Ramos (cell line): ENCODE results near the gene XRCC4.

Source experiments
- in situ Hi-C: fragments of 300-500 bp; cut with MboI; formaldehyde crosslinking; loops from one replicate; pipeline ENCODE4 v1.14.3; 2022; ENCODE audit warnings: low sequenced_read_pairs; ENCODE audit not compliant: unreplicated experiment

Gene XRCC4

DNA sequence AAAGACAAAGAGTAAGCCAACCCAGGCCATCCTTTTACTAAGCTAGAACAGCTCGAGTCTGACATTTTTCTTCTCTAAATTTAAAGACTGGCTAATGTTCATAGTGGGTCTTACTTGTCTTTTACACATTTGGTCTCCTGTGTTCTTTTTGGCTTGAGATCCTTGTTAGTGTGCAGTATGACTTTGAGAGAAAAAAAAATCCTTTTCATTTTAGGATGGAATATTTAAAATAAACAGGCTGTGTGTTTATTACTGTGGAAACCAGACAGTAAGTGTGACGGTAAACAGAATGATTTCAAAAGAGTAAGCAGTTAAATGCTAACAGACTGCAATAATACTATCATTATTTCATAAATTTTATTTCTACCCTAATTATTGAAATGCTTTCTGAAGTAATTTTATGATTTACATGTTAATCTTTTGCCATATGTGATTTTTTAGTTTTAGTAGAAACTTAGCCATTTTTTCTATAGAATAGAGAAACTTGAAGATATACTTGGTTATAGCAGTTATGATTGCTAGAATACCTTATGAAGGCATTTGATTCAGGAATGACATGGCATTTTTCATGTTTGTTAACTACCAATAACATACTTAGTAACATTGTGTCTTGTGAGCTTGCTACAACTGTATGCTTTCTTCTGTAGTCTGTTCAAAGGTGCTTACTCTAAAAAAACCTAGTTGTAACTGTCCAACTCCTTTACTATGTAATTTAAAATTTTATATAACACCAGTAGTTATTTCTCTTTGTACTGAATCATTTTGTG, 92.4 kb downstream of the XRCC4 start:
- in situ Hi-C loops: no loop called here

- in situ Hi-C loops: no loop called here
Observed at GRCh38 chr5:83172011-83172410, 94.7 kb downstream of the XRCC4 start.

- in situ Hi-C loops: no loop called here
Observed at GRCh38 chr5:83172655-83173054, 95.3 kb downstream of the XRCC4 start.

DNA sequence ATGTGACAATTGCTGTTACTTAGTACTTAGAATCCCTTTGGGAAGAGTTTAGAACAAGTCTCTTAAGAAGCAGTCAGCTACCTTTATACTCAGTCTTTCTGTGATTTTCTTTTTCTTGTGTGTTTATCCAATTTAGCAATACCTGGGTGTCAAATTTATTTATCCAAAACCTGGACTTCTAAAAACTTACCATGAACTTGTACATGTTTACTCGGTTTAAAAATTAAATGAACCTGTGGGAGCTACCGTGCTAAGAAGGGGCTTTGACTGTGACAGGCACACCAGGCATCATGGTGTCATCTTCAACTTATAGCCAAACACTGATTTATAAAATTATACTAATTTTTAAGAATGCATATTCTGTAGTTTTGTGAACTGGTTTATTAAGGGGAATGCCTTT, 96.5 kb downstream of the XRCC4 start:
- in situ Hi-C loops: no loop called here

- in situ Hi-C loops: no loop called here
Observed at GRCh38 chr5:83177803-83178202, 100.5 kb downstream of the XRCC4 start.

GRCh38 chr5:83179966-83180365, 102.6 kb downstream of the XRCC4 start:
- in situ Hi-C loops: no loop called here

- in situ Hi-C loops: no loop called here
Observed at GRCh38 chr5:83184534-83184933, 107.2 kb downstream of the XRCC4 start.

GRCh38 chr5:83192947-83193346, 115.6 kb downstream of the XRCC4 start:
- in situ Hi-C loops: no loop called here

GRCh38 chr5:83197326-83197967, 120.1 kb downstream of the XRCC4 start:
- in situ Hi-C loops: no loop called here

DNA sequence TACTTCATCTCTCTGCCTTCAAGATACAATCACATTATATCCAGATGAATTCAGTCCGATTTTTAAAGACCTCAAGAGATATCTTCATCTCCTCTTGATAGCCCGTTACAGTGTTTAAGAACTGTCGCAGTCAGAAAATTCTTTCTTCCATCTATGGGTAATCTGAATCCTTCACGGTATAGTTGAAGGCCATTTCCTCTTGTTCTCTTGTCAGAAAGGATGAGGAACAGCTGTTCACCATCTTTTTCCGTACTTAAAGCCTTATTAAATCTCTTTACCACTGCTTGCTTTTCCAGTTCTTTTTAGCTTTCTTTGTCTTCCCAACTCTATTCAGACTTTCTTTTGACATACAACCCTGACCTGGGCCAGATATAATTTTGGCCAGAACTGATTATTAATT, 121.8 kb downstream of the XRCC4 start:
- in situ Hi-C loops: no loop called here

GRCh38 chr5:83204651-83205050, 127.3 kb downstream of the XRCC4 start:
- in situ Hi-C loops: no loop called here

DNA sequence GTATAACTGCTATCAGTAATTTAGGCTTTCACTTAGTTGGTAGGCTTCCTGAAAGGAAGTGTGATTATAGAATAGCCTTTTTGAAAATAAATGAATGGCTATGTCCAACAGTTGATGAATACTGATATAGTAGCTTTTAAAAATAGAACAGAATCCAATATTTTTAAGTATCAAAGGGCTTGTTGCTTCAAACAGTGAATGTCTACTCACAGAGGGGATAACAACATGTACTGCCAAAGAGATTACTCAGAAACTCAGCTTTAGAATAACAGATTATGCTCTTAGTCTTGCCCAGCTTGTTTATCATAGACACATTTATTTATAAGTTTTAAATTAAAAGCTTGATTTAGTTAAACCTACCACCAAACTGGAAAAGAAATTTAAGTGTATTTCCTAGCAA, 132.6 kb downstream of the XRCC4 start:
- in situ Hi-C loops: no loop called here

DNA sequence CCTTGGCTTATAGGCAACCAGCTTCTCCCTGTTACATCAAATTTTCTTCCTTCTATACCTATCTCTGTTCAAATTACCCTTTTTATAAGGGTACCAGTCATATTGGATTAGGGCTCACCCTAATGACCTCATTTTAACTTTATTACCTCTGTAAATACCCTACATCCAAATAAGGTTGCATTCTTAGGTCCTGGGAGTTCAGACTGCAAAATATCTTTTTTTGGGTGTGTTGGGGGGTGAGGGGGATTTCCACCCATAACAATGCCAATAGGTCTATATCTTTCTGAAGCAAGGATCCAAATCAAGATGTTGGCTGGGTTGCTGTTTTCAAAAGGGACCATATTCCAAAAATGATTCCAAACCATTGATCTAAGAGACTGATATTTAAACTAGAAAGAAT, 141.7 kb downstream of the XRCC4 start:
- in situ Hi-C loops: no loop called here

DNA sequence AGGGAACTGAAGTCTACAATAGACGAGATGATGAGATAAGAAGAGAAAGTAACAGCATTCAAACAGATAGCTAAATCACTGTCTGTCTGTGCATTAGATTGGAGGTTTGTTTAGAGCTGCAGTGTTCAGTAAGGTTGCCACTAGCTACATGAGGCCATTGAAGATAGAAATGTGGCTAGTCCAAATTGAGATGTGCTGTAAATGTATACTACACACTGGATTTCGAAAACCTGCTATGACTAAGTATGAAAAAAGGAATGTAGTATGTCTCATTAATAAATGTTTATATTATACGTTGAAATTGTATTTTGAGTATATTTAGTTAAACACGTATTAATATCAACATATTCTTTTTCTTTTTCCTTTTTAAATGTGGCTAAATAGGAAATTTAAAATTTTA, 142.1 kb downstream of the XRCC4 start:
- in situ Hi-C loops: no loop called here

GRCh38 chr5:83220331-83220730, 143.0 kb downstream of the XRCC4 start:
- in situ Hi-C loops: no loop called here

DNA sequence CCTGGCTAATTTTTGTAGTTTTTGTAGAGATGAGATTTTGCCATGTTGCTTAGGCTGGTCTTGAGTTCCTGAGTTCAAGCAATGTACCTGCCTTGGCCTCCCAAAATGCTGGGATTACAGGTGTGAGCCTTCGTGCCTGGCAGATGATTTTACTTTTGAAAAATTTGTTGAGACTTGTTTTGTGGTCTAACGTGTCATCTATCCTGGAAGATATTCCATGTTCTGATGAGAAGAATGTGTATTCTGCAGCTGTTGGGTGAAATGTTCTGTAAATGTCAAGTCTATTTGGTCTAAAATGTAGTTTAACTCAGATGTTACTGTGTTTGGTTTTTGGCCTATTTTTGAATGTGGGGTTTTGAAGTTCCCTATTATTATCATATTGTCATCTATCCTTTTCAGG, 145.6 kb downstream of the XRCC4 start:
- in situ Hi-C loops: no loop called here

DNA sequence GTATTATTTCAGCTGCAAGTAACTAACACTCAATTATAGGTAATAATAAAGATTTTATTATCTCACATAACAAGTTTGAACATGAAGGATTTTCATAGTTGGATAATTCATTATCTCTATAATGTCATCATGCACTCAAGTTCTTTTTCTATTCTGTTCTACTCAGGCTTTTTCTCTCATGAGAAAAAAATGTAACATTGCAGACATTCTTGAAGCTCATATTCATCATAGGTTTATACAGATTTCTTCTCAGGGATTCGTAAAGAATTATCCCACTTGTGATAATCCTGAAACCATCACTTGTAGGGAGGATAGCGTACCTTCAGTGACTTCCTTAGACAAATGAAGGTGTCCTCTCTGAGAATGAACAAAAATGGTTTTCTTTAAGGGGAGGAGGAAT, 150.3 kb downstream of the XRCC4 start:
- in situ Hi-C loops: no loop called here

- in situ Hi-C loops: no loop called here
Observed at GRCh38 chr5:83230511-83230910, 153.2 kb downstream of the XRCC4 start.

GRCh38 chr5:83244516-83244915, 167.2 kb downstream of the XRCC4 start:
- in situ Hi-C loops: no loop called here

- in situ Hi-C loops: no loop called here
Observed at GRCh38 chr5:83245037-83245436, 167.7 kb downstream of the XRCC4 start.

DNA sequence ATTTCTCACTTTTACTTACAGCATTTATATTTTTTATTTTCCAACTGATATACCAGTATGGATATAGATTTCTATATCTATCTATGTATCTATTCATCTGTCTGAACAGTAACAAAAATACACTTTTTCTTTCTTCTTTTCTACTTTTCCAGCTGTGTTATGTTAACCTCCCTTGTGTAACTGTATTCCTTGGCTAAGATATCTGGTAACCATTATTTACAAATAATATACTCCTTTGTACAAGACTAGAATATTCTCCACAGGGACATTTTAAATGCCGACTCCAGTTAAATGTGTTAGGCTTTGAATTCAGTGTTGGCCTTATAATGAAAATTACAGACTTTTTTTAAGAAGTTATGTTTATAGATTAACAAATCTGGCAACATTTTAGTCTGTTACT, 168.7 kb downstream of the XRCC4 start:
- in situ Hi-C loops: no loop called here

- in situ Hi-C loops: no loop called here
Observed at GRCh38 chr5:83249156-83249555, 171.8 kb downstream of the XRCC4 start.
